Prostate gland (tissue), 2 donors: Measurements from ENCODE around the gene PEX3. TPM values are rescaled to one million over a fixed set of nuclear protein-coding genes. Genes with fewer than 3 reads are reported as not detected.

Experiments used
- DNase-seq: peaks from one replicate; pipeline ENCODE4 v3.0.0-alpha.2; 2019; ENCODE audit warnings: low spot score
- H3K27ac ChIP-seq, 2 donors: fragments of 200-600 bp; sonication (generic); 2 replicates each; pipeline ENCODE4 v1.5.1; 2017 to 2019
- H3K27me3 ChIP-seq: fragments of 200-600 bp; sonication (generic); replicated peaks from 2 replicates; pipeline ENCODE4 v1.5.1; 2019; ENCODE audit not compliant: insufficient read depth
- H3K36me3 ChIP-seq, 2 donors: fragments of 200-600 bp; sonication (generic); 1 replicate in 1 of 2; 2 replicates in 1 of 2; pipeline versions ENCODE4 v1.5.1 to v1.8.1; 2017 to 2019
- H3K4me1 ChIP-seq: fragments of 200-600 bp; sonication (generic); replicated peaks from 2 replicates; pipeline ENCODE4 v1.5.1; 2019
- H3K4me3 ChIP-seq, 2 donors: fragments of 200-600 bp; sonication (generic); 2 replicates each; pipeline ENCODE4 v1.5.1; 2017 to 2019
- H3K9me3 ChIP-seq: fragments of 200-600 bp; sonication (generic); 2 replicates; pipeline ENCODE4 v1.5.1; 2017
- CTCF ChIP-seq, 4 experiments: fragments of 200-600 bp in 2 of 4; fragments of 450-650 bp in 2 of 4; sonication (generic) in 2 of 4; IDR thresholded peaks; 1 replicate in 3 of 4; 2 replicates in 1 of 4; pipeline ENCODE4 v1.5.1; 2016 to 2019; ENCODE audit warnings: antibody characterized with exemption in 4 of 4, mild to moderate bottlenecking in 2 of 4, moderate library complexity in 2 of 4
- POLR2A ChIP-seq: fragments of 450-650 bp; IDR thresholded peaks from one replicate; pipeline ENCODE4 v1.6.1; 2016; ENCODE audit warnings: antibody characterized with exemption, mild to moderate bottlenecking
- POLR2AphosphoS5 ChIP-seq: sonication (generic); formaldehyde crosslinking; IDR thresholded peaks from one replicate; pipeline ENCODE4 v1.6.1; 2017; ENCODE audit warnings: antibody characterized with exemption
- WGBS: methylation state at CpG from one replicate; pipeline ENCODE4 v1.1.5; 2018; 5-methylcytosine and 5-hydroxymethylcytosine counted together
- intact Hi-C: fragments of 100-400 bp; cut with DNase I; formaldehyde crosslinking; loops from one replicate; pipeline ENCODE4 v1.14.2; 2022
- total RNA-seq, 2 donors: library from RNA; depleted of rRNA; stranded (reverse); fragments of >200 nt; gene quantifications; one replicate each; pipeline ENCODE4 v1.1.0, GENCODE V29; 2016

Gene PEX3
- total RNA-seq, 2 donors from 2014 or later, result 16.0 to 23.7 TPM

- DNase-seq, result no peak
- H3K27ac ChIP-seq, result no peak overlapping the region
- H3K4me3 ChIP-seq, result no peak overlapping the region
- H3K36me3 ChIP-seq, result no peaks in the 10 kb centered on the region
- no peaks in the 10 kb centered on the region for H3K27me3 ChIP-seq
- H3K4me1 ChIP-seq, result no peaks in the 10 kb centered on the region
- H3K9me3 ChIP-seq, result no peaks in the 10 kb centered on the region
- 78% methylated on average over 9 of the region's 9 CpGs for WGBS
- intact Hi-C loops, result no loop called here
- TF ChIP-seq POLR2AphosphoS5 (no peak), CTCF (IDR thresholded peaks at IDR 0.05) (no peak), POLR2A (no peak)
These were observed 45.0 kb upstream of the PEX3 start for GRCh38 chr6:143405373-143406154.

- intact Hi-C loops, result no loop called here
- no peaks in the 10 kb centered on the region for H3K9me3 ChIP-seq
- 86% methylated on average over 3 of the region's 3 CpGs for WGBS
- H3K36me3 ChIP-seq, result no peaks in the 10 kb centered on the region
- no peaks in the 10 kb centered on the region for H3K4me1 ChIP-seq
- TF ChIP-seq POLR2A (no peak), POLR2AphosphoS5 (no peak), CTCF (IDR thresholded peaks at IDR 0.05) (no peak)
- no peak overlapping the region for H3K4me3 ChIP-seq
- no peak for DNase-seq
- no peak overlapping the region for H3K27ac ChIP-seq
- H3K27me3 ChIP-seq, result no peaks in the 10 kb centered on the region
These were observed 43.9 kb upstream of the PEX3 start for GRCh38 chr6:143406673-143407072.

GRCh38 chr6:143408151-143408786, 42.3 kb upstream of the PEX3 start:
- Histone ChIP-seq H3K9me3 (no peaks in the 10 kb centered on the region), H3K27me3 (no peaks in the 10 kb centered on the region), H3K36me3 (no peaks in the 10 kb centered on the region), H3K27ac (no peak overlapping the region), H3K4me1 (no peaks in the 10 kb centered on the region), H3K4me3 (no peak overlapping the region)
- intact Hi-C loops, result no loop called here
- no peak for TF ChIP-seq POLR2AphosphoS5
- TF ChIP-seq POLR2A, result no peak
- no peak for TF ChIP-seq CTCF (IDR thresholded peaks at IDR 0.05)
- DNase-seq, result no peak

GRCh38 chr6:143408787-143409162, 41.8 kb upstream of the PEX3 start:
- TF ChIP-seq POLR2A, result no peak
- TF ChIP-seq POLR2AphosphoS5, result no peak
- no peak for TF ChIP-seq CTCF (IDR thresholded peaks at IDR 0.05)
- no peak for DNase-seq
- Histone ChIP-seq H3K27ac (no peak overlapping the region), H3K4me3 (no peak overlapping the region), H3K9me3 (no peaks in the 10 kb centered on the region), H3K36me3 (no peaks in the 10 kb centered on the region), H3K27me3 (no peaks in the 10 kb centered on the region), H3K4me1 (no peaks in the 10 kb centered on the region)
- intact Hi-C loops, result no loop called here

GRCh38 chr6:143410859-143411270, 39.7 kb upstream of the PEX3 start:
- Histone ChIP-seq H3K4me1 (no peaks in the 10 kb centered on the region), H3K4me3 (no peak overlapping the region), H3K27ac (no peak overlapping the region), H3K27me3 (no peaks in the 10 kb centered on the region), H3K9me3 (no peaks in the 10 kb centered on the region), H3K36me3 (no peaks in the 10 kb centered on the region)
- TF ChIP-seq POLR2A, result no peak
- no peak for TF ChIP-seq CTCF (IDR thresholded peaks at IDR 0.05)
- TF ChIP-seq POLR2AphosphoS5, result no peak
- DNase-seq, result no peak
- intact Hi-C loops, result no loop called here
- 48% methylated on average over 1 of the region's 1 CpG for WGBS
